GM18507 (cell line): ENCODE measurements around the gene RECK.
A peak's percentile ranks its signal among the peaks of the same experiment; 100 is the strongest.
"Not testable (repeated sequence)": the region's sequence is repeated elsewhere in the genome, so short reads cannot be mapped to it uniquely, and the experiment has no call there.

ENCODE experiments used
- DNase-seq: peaks from one replicate; pipeline ENCODE4 v3.0.0; 2011; ENCODE audit warnings: low read depth; ENCODE audit not compliant: insufficient read length; ENCODE audit errors: extremely low spot score
- FAIRE-seq: peaks from 2 replicates; lab custom pipeline; 2011; peaks lifted over from hg19 to GRCh38; lab: Jason Lieb, UNC

Gene RECK

DNA sequence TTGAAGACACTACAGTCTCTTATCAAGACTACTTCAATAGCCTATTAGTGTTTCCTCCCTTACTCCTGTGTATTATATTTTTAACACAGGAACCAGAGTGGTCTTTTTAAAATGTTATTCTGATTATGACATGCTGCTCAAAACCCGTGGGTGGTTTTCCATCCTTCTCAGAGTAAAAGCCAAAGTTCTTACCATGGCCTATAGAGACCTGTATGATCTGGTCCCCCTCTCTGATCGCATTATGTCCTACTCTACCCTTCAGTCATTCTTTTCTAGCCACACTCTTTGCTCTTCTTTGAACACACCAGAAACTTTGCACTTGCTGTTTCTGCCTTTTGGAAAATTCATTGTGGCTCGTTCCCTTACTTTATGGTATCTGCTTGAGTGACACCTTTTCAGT is 13.8 kb downstream of the RECK start:
- no peak for DNase-seq
- no peak for FAIRE-seq

DNA sequence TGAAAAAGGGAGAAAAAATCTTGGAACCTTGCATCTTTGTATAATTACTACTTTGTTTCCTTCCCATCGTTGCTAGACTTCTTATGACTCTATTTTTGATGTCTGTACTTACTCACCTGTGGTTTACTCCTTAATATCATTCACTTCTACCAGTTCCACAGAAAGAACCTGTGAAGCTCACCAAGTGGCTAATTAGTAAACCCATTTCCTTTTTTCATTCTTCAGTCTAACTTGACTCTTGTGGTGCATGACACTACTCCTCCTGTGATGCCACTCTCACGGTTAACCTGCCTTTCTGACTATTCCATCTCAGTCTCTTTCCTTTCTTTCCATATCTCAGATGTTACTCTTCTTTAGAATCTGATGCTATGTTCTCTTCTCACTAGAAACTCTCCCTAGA is 14.6 kb downstream of the RECK start:
- DNase-seq = no peak
- FAIRE-seq = peak; percentile 31

DNA sequence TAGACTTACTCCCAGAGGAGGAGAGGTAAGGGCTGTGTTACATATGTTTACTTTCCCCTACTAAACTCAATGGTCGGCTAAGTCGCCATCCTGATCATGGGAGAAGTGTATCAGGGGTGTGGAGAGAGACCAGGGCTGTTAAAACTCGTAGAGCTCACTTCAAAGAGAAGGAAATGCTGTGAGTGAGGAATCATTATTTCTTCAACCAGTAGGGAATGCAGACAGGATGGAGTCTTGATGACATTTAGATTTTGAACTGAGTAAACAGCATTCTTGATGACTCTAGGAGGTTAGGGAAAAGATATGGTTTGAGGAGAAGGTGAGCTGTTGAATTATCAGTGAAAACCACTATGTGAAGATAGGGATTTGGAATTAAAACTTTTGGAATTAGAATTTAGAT is 17.3 kb downstream of the RECK start:
- DNase-seq (no peak), FAIRE-seq (no peak)

DNA sequence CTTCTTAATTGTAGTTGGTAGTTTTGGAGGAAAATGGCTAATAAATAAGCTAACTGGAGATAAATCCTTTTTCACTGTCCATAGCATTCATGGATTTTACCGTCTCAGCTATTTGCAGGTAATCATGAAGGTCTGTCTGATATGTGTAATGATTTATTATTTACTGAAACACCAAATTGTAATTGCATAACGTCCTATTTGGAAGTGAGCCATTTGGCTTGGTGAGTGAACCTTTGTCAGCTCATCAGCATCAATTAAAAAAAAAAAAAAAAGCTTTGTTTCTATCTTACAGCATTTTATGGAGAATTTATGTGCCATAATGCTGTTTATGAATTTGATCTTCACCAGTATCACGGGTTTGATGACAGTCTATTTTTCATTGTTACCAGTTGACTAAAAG is 20.2 kb downstream of the RECK start:
- DNase-seq (no peak), FAIRE-seq (no peak)

GRCh38 chr9:36063804-36064447 is 27.2 kb downstream of the RECK start:
- FAIRE-seq = peak; percentile 18
- DNase-seq = no peak

GRCh38 chr9:36064448-36065037 is 27.8 kb downstream of the RECK start:
- no peak for FAIRE-seq
- DNase-seq = no peak

GRCh38 chr9:36074055-36074454 is 37.3 kb downstream of the RECK start:
- DNase-seq (no peak), FAIRE-seq (no peak)

DNA sequence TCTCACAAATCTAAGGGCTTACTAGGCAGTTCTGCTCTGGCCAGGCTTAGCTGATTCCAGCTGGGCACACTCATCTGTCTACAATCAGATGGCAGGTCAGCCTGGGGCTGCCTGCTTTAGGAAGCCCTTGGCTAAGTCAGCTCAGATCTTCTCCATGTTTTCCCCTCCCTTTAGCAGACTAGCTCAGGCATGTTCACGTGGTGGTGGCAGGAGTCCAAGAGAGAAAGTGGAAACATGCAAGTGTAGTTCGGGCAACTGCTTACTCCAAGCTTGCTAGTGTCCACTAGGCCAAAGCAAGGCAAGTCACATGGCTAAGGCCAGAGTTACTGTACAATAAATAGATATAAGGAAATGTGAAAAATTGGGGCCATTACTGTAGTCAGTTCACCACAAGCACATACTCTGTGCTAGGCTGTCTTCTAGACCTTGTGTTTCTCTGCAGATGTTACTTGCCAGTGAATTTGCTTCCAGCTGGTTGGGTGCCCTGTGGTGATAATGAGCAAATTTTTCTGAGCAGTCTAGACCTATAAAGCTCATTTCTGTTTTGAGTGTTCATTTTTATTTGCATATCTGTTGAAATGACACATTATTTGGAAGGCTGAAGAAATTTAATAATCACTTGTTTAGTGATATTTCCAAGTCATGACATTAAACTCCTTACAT is 38.3 kb downstream of the RECK start:
- DNase-seq = no peak
- FAIRE-seq = no peak

DNA sequence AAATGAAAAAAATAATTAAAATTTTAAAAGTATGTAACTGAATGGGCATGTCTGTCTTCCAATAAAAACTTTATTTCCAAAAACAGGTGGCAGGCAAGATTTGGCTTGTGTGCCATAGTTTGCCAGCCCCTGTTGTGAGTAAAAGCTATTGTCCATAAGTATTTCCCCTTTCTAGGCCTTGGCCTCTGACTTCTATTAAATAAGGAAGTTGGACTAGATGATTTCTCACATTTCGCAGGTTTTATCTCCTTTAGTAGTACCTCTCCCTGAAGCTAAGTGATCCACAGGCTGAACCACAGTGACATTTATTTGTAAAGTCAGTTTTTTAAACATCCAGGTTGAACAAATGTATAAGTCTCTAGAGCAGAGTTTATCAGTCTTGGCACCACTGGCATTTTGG is 41.3 kb downstream of the RECK start:
- DNase-seq = no peak
- no peak for FAIRE-seq

GRCh38 chr9:36080519-36080918 is 43.8 kb downstream of the RECK start:
- DNase-seq = no peak
- FAIRE-seq = no peak

- FAIRE-seq = no peak
Observed at GRCh38 chr9:36082931-36083330, 46.2 kb downstream of the RECK start.

GRCh38 chr9:36086442-36086841 is 49.7 kb downstream of the RECK start:
- FAIRE-seq = no peak

More at GRCh38 chr9:36082931-36083330, 46.2 kb downstream of the RECK start:
- no peak for DNase-seq

DNA sequence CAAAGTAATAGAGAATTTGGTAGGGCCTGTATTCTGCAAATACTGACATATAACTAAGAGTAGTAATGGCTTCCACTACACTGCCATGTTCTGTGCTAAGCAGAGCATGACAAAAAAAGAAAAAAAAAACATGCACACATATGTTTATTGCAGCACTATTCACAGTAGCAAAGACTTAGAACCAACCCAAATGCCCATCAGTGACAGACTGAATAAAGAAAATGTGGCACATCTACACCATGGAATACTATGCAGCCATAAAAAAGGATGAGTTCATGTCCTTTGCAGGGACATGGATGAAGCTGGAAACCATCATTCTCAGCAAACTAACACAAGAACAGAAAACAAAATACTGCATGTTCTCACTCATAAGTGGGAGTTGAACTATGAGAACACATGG is 50.3 kb downstream of the RECK start:
- not testable (repeated sequence) for DNase-seq, FAIRE-seq

More at GRCh38 chr9:36086442-36086841, 49.7 kb downstream of the RECK start:
- no peak for DNase-seq

DNA sequence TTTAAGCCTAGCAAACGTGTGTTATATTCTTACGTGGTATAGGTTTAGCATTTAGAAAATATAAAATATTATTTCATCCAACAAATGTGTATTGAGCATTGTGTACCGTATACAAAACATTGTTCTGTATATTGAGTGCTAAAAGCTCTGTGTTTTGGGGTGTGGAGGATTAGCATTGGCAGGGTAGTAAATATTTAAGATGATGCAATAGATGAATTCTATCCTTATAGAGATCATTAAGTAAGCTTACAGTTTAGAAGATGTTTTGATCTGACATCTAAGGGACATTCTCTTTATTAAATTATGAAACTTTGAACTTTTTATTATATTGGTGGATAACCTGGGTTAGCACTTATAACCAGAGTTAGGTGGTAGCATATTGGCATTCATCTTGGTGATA is 51.3 kb downstream of the RECK start:
- DNase-seq (no peak), FAIRE-seq (no peak)

GRCh38 chr9:36091026-36091953 is 54.6 kb downstream of the RECK start:
- FAIRE-seq = no peak
- no peak for DNase-seq

DNA sequence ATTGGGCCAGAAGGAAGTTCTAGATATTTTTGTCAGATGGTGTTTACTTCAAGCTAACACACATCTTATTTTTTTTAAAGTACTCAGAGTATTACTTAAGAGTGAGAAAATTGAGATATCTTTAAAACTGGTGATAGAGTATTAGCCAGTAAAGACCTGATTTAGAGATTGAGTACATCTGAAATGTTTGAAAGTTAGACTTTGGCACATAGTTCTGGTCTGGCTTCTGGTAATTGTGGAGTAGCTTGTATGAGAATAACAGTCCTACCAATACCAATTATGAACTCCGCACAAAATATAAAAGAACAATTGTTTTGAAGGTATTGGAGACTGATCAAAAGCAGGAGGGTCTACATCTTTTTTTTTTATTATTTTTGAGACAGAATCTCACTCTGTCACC is 55.3 kb downstream of the RECK start:
- FAIRE-seq (peak; percentile 15), DNase-seq (no peak)

GRCh38 chr9:36092509-36093215 is 55.9 kb downstream of the RECK start:
- DNase-seq = peak; percentile 22
- FAIRE-seq = peak; percentile 93

GRCh38 chr9:36093384-36093783 is 56.7 kb downstream of the RECK start:
- FAIRE-seq = no peak
- DNase-seq = no peak

DNA sequence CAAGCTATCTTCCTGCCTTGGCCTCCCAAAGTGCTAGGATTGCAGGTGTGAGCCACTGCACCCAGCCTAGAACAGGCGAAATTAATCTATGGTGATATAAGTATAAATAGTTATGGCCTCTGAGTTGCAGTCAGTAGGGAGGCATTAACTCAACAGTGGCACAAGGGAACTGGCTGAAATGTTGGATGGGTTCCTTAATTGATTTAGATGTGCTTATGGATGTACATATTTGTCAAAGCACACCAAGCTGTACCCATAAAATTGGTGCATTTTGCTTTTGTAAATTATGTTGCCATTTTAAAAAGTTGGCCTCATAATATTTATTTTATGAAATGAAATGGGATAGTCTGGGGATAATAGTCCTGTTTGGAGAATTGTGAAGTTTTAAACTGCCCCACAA is 63.0 kb downstream of the RECK start:
- no peak for DNase-seq
- FAIRE-seq = no peak
